Liver (tissue), 9 donors: Measurements from ENCODE around the gene GPR87. TPM values are rescaled to one million over a fixed set of nuclear protein-coding genes. Genes with fewer than 3 reads are reported as not detected.

Experiments used
- DNase-seq: peaks from one replicate; pipeline ENCODE4 v3.0.0-alpha.2; 2017; ENCODE audit warnings: low spot score
- H3K27ac ChIP-seq, 2 donors: one replicate each; pipeline ENCODE4 v1.7.0; 2013; ENCODE audit warnings: inconsistent platforms in 2 of 2, low read length in 2 of 2, control low read depth in 1 of 2, low read depth in 1 of 2, mild to moderate bottlenecking in 1 of 2
- H3K27me3 ChIP-seq, 4 donors: one replicate each; pipeline versions ENCODE4 v1.6.1 to v1.7.0; 2013; ENCODE audit warnings: low read length in 3 of 4, inconsistent platforms in 1 of 4, mild to moderate bottlenecking in 1 of 4, moderate library complexity in 1 of 4; ENCODE audit not compliant: control insufficient read depth in 4 of 4, insufficient read depth in 4 of 4
- H3K36me3 ChIP-seq, 4 donors: one replicate each; pipeline versions ENCODE4 v1.6.1 to v1.7.0; 2013; ENCODE audit warnings: low read length in 3 of 4, mild to moderate bottlenecking in 3 of 4, low read depth in 1 of 4, moderate library complexity in 1 of 4; ENCODE audit not compliant: control insufficient read depth in 4 of 4, insufficient read depth in 3 of 4
- H3K4me1 ChIP-seq, 4 donors: one replicate each; pipeline versions ENCODE4 v1.6.1 to v1.7.0; 2013; ENCODE audit warnings: low read length in 3 of 4, mild to moderate bottlenecking in 3 of 4, moderate library complexity in 1 of 4; ENCODE audit not compliant: control insufficient read depth in 4 of 4, insufficient read depth in 4 of 4
- H3K4me3 ChIP-seq, 3 donors: one replicate each; pipeline versions ENCODE4 v1.6.1 to v1.7.0; 2013; ENCODE audit warnings: low read length in 3 of 3, control low read depth in 1 of 3, low read depth in 1 of 3, mild to moderate bottlenecking in 1 of 3
- H3K9ac ChIP-seq, 2 donors: one replicate each; pipeline ENCODE4 v1.7.0; 2013; ENCODE audit warnings: low read length in 2 of 2, mild to moderate bottlenecking in 2 of 2, moderate library complexity in 2 of 2, control low read depth in 1 of 2, low read depth in 1 of 2
- H3K9me3 ChIP-seq, 4 donors: one replicate each; pipeline versions ENCODE4 v1.6.1 to v1.7.0; 2013; ENCODE audit warnings: low read length in 3 of 4; ENCODE audit not compliant: control insufficient read depth in 4 of 4
- EGR1 ChIP-seq, 2 donors: IDR thresholded peaks; 2 replicates each; pipeline ENCODE4 v1.6.1; 2016 to 2018; ENCODE audit warnings: antibody characterized with exemption in 2 of 2, low read depth in 2 of 2
- FOXA2 ChIP-seq: IDR thresholded peaks from 2 replicates; pipeline ENCODE4 v1.6.1; 2016; ENCODE audit warnings: antibody characterized with exemption
- GABPA ChIP-seq, 2 donors: IDR thresholded peaks in 1 of 2; conservative IDR thresholded peaks in 1 of 2; 2 replicates each; pipeline ENCODE4 v1.6.1; 2016; ENCODE audit warnings: antibody characterized with exemption in 2 of 2, mild to moderate bottlenecking in 1 of 2, moderate library complexity in 1 of 2
- HNF4A ChIP-seq, 2 donors: conservative IDR thresholded peaks; 2 replicates each; pipeline ENCODE4 v1.6.1; 2016; ENCODE audit warnings: antibody characterized with exemption in 2 of 2, mild to moderate bottlenecking in 2 of 2
- HNF4G ChIP-seq: IDR thresholded peaks from 2 replicates; pipeline ENCODE4 v1.6.1; 2016; ENCODE audit warnings: antibody characterized with exemption
- JUND ChIP-seq, 2 donors: IDR thresholded peaks; 2 replicates each; pipeline ENCODE4 v1.6.1; 2016; ENCODE audit warnings: antibody characterized with exemption in 2 of 2
- NR2F2 ChIP-seq: IDR thresholded peaks from 2 replicates; pipeline ENCODE4 v1.6.1; 2016; ENCODE audit warnings: antibody characterized with exemption
- RAD21 ChIP-seq, 2 donors: IDR thresholded peaks; 2 replicates each; pipeline ENCODE4 v1.6.1; 2016; ENCODE audit warnings: antibody characterized with exemption in 2 of 2, mild to moderate bottlenecking in 2 of 2
- RXRA ChIP-seq, 2 donors: IDR thresholded peaks; 2 replicates each; pipeline ENCODE4 v1.6.1; 2017 to 2018; ENCODE audit warnings: antibody characterized with exemption in 2 of 2, mild to moderate bottlenecking in 1 of 2
- SP1 ChIP-seq: IDR thresholded peaks from 2 replicates; pipeline ENCODE4 v1.6.1; 2018; ENCODE audit warnings: antibody characterized with exemption, mild to moderate bottlenecking
- TAF1 ChIP-seq: conservative IDR thresholded peaks from 2 replicates; pipeline ENCODE4 v1.6.1; 2016; ENCODE audit warnings: antibody characterized with exemption, mild to moderate bottlenecking
- WGBS: extraction: QIAGEN DNeasy Blood & Tissue Kit; methylation state at CpG from one replicate; pipeline ENCODE4 v1.1.7; 2013; 5-methylcytosine and 5-hydroxymethylcytosine counted together
- polyA plus RNA-seq, 2 donors: library from polyadenylated mRNA; stranded (reverse) in 1 of 2; unstranded in 1 of 2; fragments of 200-250 nt in 1 of 2; fragments of >200 nt in 1 of 2; fragmentation: Nextera tagmentation in 1 of 2; extraction: Ambion mirVana in 1 of 2; gene quantifications; one replicate each; pipeline versions ENCODE4 v1.2.1 to v1.2.3, GENCODE V29; 2013 to 2015
- total RNA-seq, 2 donors: library from RNA; depleted of rRNA; stranded (reverse); fragments of >200 nt; gene quantifications; one replicate each; pipeline ENCODE4 v1.2.3, GENCODE V29; 2014
- TF ChIP-seq, protein P1 (sequence below): IDR thresholded peaks from 2 replicates; pipeline ENCODE4 v1.6.1; 2016; ENCODE audit warnings: antibody characterized with exemption, mild to moderate bottlenecking
- TF ChIP-seq, protein P2 (sequence below): fragments of 150-350 bp; IDR thresholded peaks from 2 replicates; pipeline ENCODE4 v1.5.1; 2017; ENCODE audit warnings: improper control_type of control experiment, low read depth, low read length; ENCODE audit not compliant: missing input control
- TF ChIP-seq, protein P3 (sequence below): IDR thresholded peaks from 2 replicates; pipeline ENCODE4 v1.6.1; 2016; ENCODE audit warnings: antibody characterized with exemption
- TF ChIP-seq, protein P4 (sequence below): IDR thresholded peaks from 2 replicates; pipeline ENCODE4 v1.6.1; 2016; ENCODE audit warnings: antibody characterized with exemption
- donor health status: healthy.
- donor health status: healthy.
- donor health status: healthy.
- donor health status: healthy.
- donor health status: healthy.

GPR87 gene
- total and polyA plus RNA-seq, 4 donors: not detected

DNA sequence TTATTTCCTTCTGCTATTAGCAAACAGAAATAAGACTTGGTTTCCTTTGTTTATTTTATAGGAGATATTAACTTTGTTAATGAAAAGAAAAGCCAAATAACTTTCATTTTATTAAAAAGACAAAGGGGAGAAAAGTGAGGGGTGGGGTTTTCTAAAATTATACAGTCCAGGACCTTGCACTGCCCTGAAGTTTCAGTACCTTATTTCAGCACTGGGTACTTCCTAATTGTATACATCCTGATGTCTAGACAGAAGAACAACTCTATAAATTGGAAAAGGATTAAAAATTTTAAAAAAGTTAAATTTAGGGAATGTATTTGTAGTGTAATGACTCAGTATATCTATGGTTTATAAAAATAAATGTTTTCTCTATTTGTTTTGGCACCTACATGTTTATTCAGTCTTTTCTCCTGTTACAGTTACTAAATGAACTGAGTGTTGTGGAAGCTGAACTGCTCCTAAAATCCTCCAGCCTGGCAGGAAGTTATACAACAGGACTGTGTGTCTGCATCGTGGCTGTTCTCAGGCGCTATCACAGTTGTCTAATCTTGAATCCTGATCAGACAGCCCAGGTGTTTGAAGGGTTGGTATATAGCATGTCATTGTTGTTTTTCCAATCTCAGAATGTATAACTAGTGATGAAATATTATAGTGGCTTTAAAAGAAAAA is 40.3 kb upstream of the GPR87 start:
- WGBS: 61% methylated on average over 2 of the region's 2 CpGs
- H3K27ac ChIP-seq: no peak overlapping the region
- TF ChIP-seq, protein P1, sequence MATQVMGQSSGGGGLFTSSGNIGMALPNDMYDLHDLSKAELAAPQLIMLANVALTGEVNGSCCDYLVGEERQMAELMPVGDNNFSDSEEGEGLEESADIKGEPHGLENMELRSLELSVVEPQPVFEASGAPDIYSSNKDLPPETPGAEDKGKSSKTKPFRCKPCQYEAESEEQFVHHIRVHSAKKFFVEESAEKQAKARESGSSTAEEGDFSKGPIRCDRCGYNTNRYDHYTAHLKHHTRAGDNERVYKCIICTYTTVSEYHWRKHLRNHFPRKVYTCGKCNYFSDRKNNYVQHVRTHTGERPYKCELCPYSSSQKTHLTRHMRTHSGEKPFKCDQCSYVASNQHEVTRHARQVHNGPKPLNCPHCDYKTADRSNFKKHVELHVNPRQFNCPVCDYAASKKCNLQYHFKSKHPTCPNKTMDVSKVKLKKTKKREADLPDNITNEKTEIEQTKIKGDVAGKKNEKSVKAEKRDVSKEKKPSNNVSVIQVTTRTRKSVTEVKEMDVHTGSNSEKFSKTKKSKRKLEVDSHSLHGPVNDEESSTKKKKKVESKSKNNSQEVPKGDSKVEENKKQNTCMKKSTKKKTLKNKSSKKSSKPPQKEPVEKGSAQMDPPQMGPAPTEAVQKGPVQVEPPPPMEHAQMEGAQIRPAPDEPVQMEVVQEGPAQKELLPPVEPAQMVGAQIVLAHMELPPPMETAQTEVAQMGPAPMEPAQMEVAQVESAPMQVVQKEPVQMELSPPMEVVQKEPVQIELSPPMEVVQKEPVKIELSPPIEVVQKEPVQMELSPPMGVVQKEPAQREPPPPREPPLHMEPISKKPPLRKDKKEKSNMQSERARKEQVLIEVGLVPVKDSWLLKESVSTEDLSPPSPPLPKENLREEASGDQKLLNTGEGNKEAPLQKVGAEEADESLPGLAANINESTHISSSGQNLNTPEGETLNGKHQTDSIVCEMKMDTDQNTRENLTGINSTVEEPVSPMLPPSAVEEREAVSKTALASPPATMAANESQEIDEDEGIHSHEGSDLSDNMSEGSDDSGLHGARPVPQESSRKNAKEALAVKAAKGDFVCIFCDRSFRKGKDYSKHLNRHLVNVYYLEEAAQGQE: no peak

DNA sequence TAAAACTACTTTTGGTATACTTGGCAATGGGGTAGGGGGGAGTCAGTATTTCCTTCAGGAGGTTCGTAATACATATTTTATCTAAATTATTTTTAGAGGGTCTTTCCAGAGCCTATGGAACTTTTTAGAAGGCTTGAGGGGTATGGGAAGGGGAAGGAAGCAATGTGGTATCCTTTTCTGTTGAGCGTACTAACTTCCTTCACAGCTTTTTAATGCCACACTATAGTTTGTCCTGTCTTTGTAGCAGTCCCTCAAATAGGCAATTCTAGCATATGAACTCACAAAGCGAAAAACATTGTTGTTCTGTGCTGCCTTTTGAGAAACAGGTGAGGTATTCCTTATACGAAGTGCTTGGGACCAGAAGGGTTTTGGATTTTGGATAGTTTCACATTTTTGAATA is 35.0 kb upstream of the GPR87 start:
- WGBS: 79% methylated on average over 4 of the region's 4 CpGs
- Histone ChIP-seq H3K9ac (no peak overlapping the region), H3K36me3 (no peaks in the 10 kb centered on the region), H3K27me3 (no peaks in the 10 kb centered on the region), H3K27ac (peak overlapping the region in 1 of 2 donors; percentile 9), H3K4me1 (no peaks in the 10 kb centered on the region), H3K9me3 (no peaks in the 10 kb centered on the region), H3K4me3 (no peak overlapping the region)
- no peak for DNase-seq
- TF ChIP-seq, protein P2, sequence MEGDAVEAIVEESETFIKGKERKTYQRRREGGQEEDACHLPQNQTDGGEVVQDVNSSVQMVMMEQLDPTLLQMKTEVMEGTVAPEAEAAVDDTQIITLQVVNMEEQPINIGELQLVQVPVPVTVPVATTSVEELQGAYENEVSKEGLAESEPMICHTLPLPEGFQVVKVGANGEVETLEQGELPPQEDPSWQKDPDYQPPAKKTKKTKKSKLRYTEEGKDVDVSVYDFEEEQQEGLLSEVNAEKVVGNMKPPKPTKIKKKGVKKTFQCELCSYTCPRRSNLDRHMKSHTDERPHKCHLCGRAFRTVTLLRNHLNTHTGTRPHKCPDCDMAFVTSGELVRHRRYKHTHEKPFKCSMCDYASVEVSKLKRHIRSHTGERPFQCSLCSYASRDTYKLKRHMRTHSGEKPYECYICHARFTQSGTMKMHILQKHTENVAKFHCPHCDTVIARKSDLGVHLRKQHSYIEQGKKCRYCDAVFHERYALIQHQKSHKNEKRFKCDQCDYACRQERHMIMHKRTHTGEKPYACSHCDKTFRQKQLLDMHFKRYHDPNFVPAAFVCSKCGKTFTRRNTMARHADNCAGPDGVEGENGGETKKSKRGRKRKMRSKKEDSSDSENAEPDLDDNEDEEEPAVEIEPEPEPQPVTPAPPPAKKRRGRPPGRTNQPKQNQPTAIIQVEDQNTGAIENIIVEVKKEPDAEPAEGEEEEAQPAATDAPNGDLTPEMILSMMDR: no peak
- TF ChIP-seq JUND (IDR thresholded peaks at IDR 0.05): no peak
- no peak for TF ChIP-seq SP1
- TF ChIP-seq HNF4A (conservative IDR thresholded peaks at IDR 0.05): no peak
- no peak for TF ChIP-seq RAD21 (IDR thresholded peaks at IDR 0.05)
- TF ChIP-seq, protein P3, sequence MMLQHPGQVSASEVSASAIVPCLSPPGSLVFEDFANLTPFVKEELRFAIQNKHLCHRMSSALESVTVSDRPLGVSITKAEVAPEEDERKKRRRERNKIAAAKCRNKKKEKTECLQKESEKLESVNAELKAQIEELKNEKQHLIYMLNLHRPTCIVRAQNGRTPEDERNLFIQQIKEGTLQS: no peak
- TF ChIP-seq FOXA2: no peak

More for the DNA sequence above, 40.3 kb upstream of the GPR87 start:
- Histone ChIP-seq H3K9me3 (no peaks in the 10 kb centered on the region), H3K36me3 (no peaks in the 10 kb centered on the region), H3K4me1 (no peaks in the 10 kb centered on the region), H3K4me3 (no peak overlapping the region), H3K9ac (no peak overlapping the region), H3K27me3 (no peaks in the 10 kb centered on the region)
- DNase-seq: no peak

DNA sequence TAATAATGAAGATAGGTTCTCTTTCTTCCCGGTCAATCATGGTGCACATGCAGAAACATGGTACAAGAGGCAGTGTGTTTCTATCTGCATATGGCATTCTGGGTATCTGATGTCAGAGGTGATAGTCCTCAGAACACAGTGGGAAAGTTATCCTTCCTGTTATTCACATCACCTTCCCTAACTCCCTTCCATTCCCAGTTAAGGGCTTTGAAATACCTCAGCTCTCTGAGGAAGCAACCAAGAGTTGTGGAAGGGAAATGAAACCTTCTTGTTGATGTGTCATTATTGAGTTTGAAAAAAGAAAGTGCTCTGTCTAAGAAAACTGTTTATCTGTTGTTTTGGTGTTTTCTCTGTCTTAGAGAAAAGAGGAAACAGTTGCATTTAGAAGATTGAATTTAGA is 34.6 kb upstream of the GPR87 start:
- no peaks in the 10 kb centered on the region for H3K27me3 ChIP-seq
- DNase-seq: no peak
- H3K9ac ChIP-seq: no peak overlapping the region
- WGBS: 87% methylated on average over 1 of the region's 1 CpG
- no peaks in the 10 kb centered on the region for H3K9me3 ChIP-seq
- no peak overlapping the region for H3K4me3 ChIP-seq
- H3K27ac ChIP-seq: peak overlapping the region in 1 of 2 donors; percentile 9
- H3K36me3 ChIP-seq: no peaks in the 10 kb centered on the region
- H3K4me1 ChIP-seq: no peaks in the 10 kb centered on the region
- TF ChIP-seq EGR1 (IDR thresholded peaks at IDR 0.05; ENCODE audit: low read depth in 2 of 2): no peak
- no peak for TF ChIP-seq TAF1
- no peak for TF ChIP-seq RXRA (IDR thresholded peaks at IDR 0.05)
- no peak for TF ChIP-seq GABPA (IDR thresholded peaks at IDR 0.05 in 1 of 2, conservative IDR thresholded peaks at IDR 0.05 in 1 of 2)
- TF ChIP-seq, protein P4, sequence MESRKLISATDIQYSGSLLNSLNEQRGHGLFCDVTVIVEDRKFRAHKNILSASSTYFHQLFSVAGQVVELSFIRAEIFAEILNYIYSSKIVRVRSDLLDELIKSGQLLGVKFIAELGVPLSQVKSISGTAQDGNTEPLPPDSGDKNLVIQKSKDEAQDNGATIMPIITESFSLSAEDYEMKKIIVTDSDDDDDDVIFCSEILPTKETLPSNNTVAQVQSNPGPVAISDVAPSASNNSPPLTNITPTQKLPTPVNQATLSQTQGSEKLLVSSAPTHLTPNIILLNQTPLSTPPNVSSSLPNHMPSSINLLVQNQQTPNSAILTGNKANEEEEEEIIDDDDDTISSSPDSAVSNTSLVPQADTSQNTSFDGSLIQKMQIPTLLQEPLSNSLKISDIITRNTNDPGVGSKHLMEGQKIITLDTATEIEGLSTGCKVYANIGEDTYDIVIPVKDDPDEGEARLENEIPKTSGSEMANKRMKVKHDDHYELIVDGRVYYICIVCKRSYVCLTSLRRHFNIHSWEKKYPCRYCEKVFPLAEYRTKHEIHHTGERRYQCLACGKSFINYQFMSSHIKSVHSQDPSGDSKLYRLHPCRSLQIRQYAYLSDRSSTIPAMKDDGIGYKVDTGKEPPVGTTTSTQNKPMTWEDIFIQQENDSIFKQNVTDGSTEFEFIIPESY: no peak
- TF ChIP-seq HNF4A (conservative IDR thresholded peaks at IDR 0.05): no peak
- no peak for TF ChIP-seq NR2F2
- no peak for TF ChIP-seq HNF4G
- TF ChIP-seq FOXA2: no peak
- TF ChIP-seq, protein P1: no peak
- TF ChIP-seq, protein P3: no peak
